Sigmoid colon (tissue), 4 donors: Measurements from ENCODE around the gene KRT76.

Experiments
- CTCF ChIP-seq, 4 experiments: fragments of 450-650 bp in 3 of 4; fragments of 200-600 bp in 1 of 4; IDR thresholded peaks; one replicate each; pipeline ENCODE4 v1.5.1; 2016 to 2019; ENCODE audit warnings: antibody characterized with exemption in 4 of 4, mild to moderate bottlenecking in 3 of 4, moderate library complexity in 2 of 4
- POLR2AphosphoS5 ChIP-seq, 4 donors: sonication (generic); formaldehyde crosslinking; IDR thresholded peaks; one replicate each; pipeline ENCODE4 v1.6.1; 2017; ENCODE audit warnings: antibody characterized with exemption in 4 of 4

- no peak for TF ChIP-seq CTCF (IDR thresholded peaks at IDR 0.05)
- TF ChIP-seq POLR2AphosphoS5 (IDR thresholded peaks at IDR 0.05), result no peak
Observed at GRCh38 chr12:52821826-52822660, 44.9 kb upstream of the KRT76 start.
